ENCODE measurements around the gene GULP1.

The GULP1 gene

GRCh38 chr2:188607501-188607900 lies 315.8 kb downstream of the GULP1 start:
- no peak overlapping the region for H3K27ac ChIP-seq (ENCODE audit: poor library complexity, severe bottlenecking)
- H3K36me3 ChIP-seq (ENCODE audit: low read depth) = no peaks in the 10 kb centered on the region
- ATAC-seq (ENCODE audit: low read depth) (no peak), DNase-seq (ENCODE audit: low spot score) (no peak)
- no peak for TF ChIP-seq CTCF (IDR thresholded peaks at IDR 0.05; ENCODE audit: poor library complexity, severe bottlenecking)
- H3K4me1 ChIP-seq (ENCODE audit: insufficient read depth, poor library complexity, severe bottlenecking) = no peaks in the 10 kb centered on the region
- no peak overlapping the region for H3K4me3 ChIP-seq (ENCODE audit: severe bottlenecking)
- H3K9me3 ChIP-seq (ENCODE audit: severe bottlenecking) = no peaks in the 10 kb centered on the region
- no peaks in the 10 kb centered on the region for H3K27me3 ChIP-seq (ENCODE audit: insufficient read depth, poor library complexity, severe bottlenecking)

GRCh38 chr2:188609321-188610049 lies 317.8 kb downstream of the GULP1 start:
- ATAC-seq (ENCODE audit: low read depth) (no peak), DNase-seq (ENCODE audit: low spot score) (no peak)
- H3K4me3 ChIP-seq (ENCODE audit: severe bottlenecking) = no peak overlapping the region
- H3K9me3 ChIP-seq (ENCODE audit: severe bottlenecking) = no peaks in the 10 kb centered on the region
- H3K4me1 ChIP-seq (ENCODE audit: insufficient read depth, poor library complexity, severe bottlenecking) = no peaks in the 10 kb centered on the region
- H3K27me3 ChIP-seq (ENCODE audit: insufficient read depth, poor library complexity, severe bottlenecking) = no peaks in the 10 kb centered on the region
- TF ChIP-seq CTCF (IDR thresholded peaks at IDR 0.05; ENCODE audit: poor library complexity, severe bottlenecking) = no peak
- H3K36me3 ChIP-seq (ENCODE audit: low read depth) = no peaks in the 10 kb centered on the region
- no peak overlapping the region for H3K27ac ChIP-seq (ENCODE audit: poor library complexity, severe bottlenecking)

- no peak overlapping the region for H3K4me3 ChIP-seq (ENCODE audit: severe bottlenecking)
- no peaks in the 10 kb centered on the region for H3K36me3 ChIP-seq (ENCODE audit: low read depth)
- DNase-seq (ENCODE audit: low spot score) (no peak), ATAC-seq (ENCODE audit: low read depth) (no peak)
- peaks cover 2% of the 10 kb centered on the region for H3K9me3 ChIP-seq (ENCODE audit: severe bottlenecking)
- no peak for TF ChIP-seq CTCF (IDR thresholded peaks at IDR 0.05; ENCODE audit: poor library complexity, severe bottlenecking)
- no peaks in the 10 kb centered on the region for H3K27me3 ChIP-seq (ENCODE audit: insufficient read depth, poor library complexity, severe bottlenecking)
- no peak overlapping the region for H3K27ac ChIP-seq (ENCODE audit: poor library complexity, severe bottlenecking)
- no peaks in the 10 kb centered on the region for H3K4me1 ChIP-seq (ENCODE audit: insufficient read depth, poor library complexity, severe bottlenecking)
Observed at GRCh38 chr2:188610050-188610444, 318.4 kb downstream of the GULP1 start.

GRCh38 chr2:188610827-188611226 lies 319.2 kb downstream of the GULP1 start:
- Histone ChIP-seq H3K27me3 (ENCODE audit: insufficient read depth, poor library complexity, severe bottlenecking) (no peaks in the 10 kb centered on the region), H3K36me3 (ENCODE audit: low read depth) (no peaks in the 10 kb centered on the region), H3K4me3 (ENCODE audit: severe bottlenecking) (no peak overlapping the region), H3K9me3 (ENCODE audit: severe bottlenecking) (peaks cover 2% of the 10 kb centered on the region), H3K27ac (ENCODE audit: poor library complexity, severe bottlenecking) (no peak overlapping the region), H3K4me1 (ENCODE audit: insufficient read depth, poor library complexity, severe bottlenecking) (no peaks in the 10 kb centered on the region)
- TF ChIP-seq CTCF (IDR thresholded peaks at IDR 0.05; ENCODE audit: poor library complexity, severe bottlenecking) = no peak
- no peak for DNase-seq (ENCODE audit: low spot score)
- no peak for ATAC-seq (ENCODE audit: low read depth)

GRCh38 chr2:188619146-188619545 lies 327.5 kb downstream of the GULP1 start:
- H3K27me3 ChIP-seq (ENCODE audit: insufficient read depth, poor library complexity, severe bottlenecking) = no peaks in the 10 kb centered on the region
- no peak overlapping the region for H3K4me3 ChIP-seq (ENCODE audit: severe bottlenecking)
- ATAC-seq (ENCODE audit: low read depth) = no peak
- no peak for TF ChIP-seq CTCF (IDR thresholded peaks at IDR 0.05; ENCODE audit: poor library complexity, severe bottlenecking)
- peaks cover 2% of the 10 kb centered on the region for H3K9me3 ChIP-seq (ENCODE audit: severe bottlenecking)
- no peak for DNase-seq (ENCODE audit: low spot score)
- H3K36me3 ChIP-seq (ENCODE audit: low read depth) = no peaks in the 10 kb centered on the region
- H3K27ac ChIP-seq (ENCODE audit: poor library complexity, severe bottlenecking) = no peak overlapping the region
- H3K4me1 ChIP-seq (ENCODE audit: insufficient read depth, poor library complexity, severe bottlenecking) = no peaks in the 10 kb centered on the region

Measured in RWPE2 (cell line).